GM12891 (cell line): ENCODE data around the gene HS3ST4.

Source experiments
- POLR2A ChIP-seq: IDR thresholded peaks from 2 replicates; pipeline ENCODE4 v1.6.1; 2011; ENCODE audit warnings: low read depth, low read length, control low read depth
- POLR2AphosphoS5 ChIP-seq: IDR thresholded peaks from 2 replicates; pipeline ENCODE4 v1.6.1; 2011; ENCODE audit warnings: low read depth, low read length, control low read depth
- POU2F2 ChIP-seq: IDR thresholded peaks from 2 replicates; pipeline ENCODE4 v1.6.1; 2011; ENCODE audit warnings: low read depth, mild to moderate bottlenecking, control low read depth, low read length, moderate library complexity
- SPI1 ChIP-seq: IDR thresholded peaks from 2 replicates; pipeline ENCODE4 v1.6.1; 2011; ENCODE audit warnings: low read depth, low read length, control low read depth
- TAF1 ChIP-seq: IDR thresholded peaks from 2 replicates; pipeline ENCODE4 v1.6.1; 2011; ENCODE audit warnings: low read depth, low read length, control low read depth

- no peak for TF ChIP-seq POLR2A
- no peak for TF ChIP-seq SPI1
- no peak for TF ChIP-seq TAF1
- TF ChIP-seq POLR2AphosphoS5: no peak
- TF ChIP-seq POU2F2: no peak
Observed at GRCh38 chr16:25925421-25925820, 233.7 kb downstream of the HS3ST4 start.
